Subcutaneous adipose tissue (tissue), 4 donors: ENCODE measurements around the gene GRID1. TPM values are rescaled to one million over a fixed set of nuclear protein-coding genes. Genes with fewer than 3 reads are reported as not detected.

Experiments used
- total RNA-seq, 4 donors: library from RNA; depleted of rRNA; stranded (reverse); fragments of >200 nt; gene quantifications; one replicate each; pipeline ENCODE4 v1.1.0, GENCODE V29; 2016
- TF ChIP-seq, protein P1 (sequence below): fragments of 450-650 bp; IDR thresholded peaks from one replicate; pipeline ENCODE4 v1.5.1; 2016; ENCODE audit warnings: low read depth, mild to moderate bottlenecking, control low read depth, antibody characterized with exemption, moderate library complexity

Gene GRID1
- total RNA-seq, 4 donors from 2014 or later = 0.49 to 2.0 (median 1.1) TPM

DNA sequence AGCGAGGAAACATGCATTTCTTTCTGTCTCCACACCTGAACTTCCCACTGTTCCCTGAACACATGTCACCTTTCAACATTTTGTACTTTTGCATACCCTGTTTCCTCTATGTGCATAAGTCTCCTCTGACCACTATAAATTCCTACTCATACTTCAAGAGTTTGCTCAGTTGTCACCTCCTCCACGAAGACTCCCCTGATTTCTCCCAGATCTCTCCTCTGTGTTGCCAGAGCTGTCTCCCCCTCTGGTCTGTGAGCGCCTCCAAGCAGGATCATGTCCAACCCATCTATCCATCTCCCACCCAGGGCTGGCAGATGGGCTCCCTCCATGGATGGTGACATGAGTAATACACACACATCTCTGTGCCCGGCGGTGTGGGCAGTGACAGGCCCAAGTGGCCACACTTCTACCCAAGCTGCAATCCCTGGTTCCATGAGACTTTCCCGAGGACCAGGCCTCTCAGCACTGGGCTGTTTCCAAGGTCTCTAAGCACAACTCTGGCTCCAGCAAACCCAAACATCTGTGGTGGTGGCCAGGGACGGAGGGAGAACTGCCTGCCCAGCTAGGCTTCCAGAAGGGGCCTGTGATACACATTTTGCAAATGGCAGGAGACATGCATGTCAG lies 135.9 kb downstream of the GRID1 start:
- TF ChIP-seq, protein P1, sequence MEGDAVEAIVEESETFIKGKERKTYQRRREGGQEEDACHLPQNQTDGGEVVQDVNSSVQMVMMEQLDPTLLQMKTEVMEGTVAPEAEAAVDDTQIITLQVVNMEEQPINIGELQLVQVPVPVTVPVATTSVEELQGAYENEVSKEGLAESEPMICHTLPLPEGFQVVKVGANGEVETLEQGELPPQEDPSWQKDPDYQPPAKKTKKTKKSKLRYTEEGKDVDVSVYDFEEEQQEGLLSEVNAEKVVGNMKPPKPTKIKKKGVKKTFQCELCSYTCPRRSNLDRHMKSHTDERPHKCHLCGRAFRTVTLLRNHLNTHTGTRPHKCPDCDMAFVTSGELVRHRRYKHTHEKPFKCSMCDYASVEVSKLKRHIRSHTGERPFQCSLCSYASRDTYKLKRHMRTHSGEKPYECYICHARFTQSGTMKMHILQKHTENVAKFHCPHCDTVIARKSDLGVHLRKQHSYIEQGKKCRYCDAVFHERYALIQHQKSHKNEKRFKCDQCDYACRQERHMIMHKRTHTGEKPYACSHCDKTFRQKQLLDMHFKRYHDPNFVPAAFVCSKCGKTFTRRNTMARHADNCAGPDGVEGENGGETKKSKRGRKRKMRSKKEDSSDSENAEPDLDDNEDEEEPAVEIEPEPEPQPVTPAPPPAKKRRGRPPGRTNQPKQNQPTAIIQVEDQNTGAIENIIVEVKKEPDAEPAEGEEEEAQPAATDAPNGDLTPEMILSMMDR = no peak

DNA sequence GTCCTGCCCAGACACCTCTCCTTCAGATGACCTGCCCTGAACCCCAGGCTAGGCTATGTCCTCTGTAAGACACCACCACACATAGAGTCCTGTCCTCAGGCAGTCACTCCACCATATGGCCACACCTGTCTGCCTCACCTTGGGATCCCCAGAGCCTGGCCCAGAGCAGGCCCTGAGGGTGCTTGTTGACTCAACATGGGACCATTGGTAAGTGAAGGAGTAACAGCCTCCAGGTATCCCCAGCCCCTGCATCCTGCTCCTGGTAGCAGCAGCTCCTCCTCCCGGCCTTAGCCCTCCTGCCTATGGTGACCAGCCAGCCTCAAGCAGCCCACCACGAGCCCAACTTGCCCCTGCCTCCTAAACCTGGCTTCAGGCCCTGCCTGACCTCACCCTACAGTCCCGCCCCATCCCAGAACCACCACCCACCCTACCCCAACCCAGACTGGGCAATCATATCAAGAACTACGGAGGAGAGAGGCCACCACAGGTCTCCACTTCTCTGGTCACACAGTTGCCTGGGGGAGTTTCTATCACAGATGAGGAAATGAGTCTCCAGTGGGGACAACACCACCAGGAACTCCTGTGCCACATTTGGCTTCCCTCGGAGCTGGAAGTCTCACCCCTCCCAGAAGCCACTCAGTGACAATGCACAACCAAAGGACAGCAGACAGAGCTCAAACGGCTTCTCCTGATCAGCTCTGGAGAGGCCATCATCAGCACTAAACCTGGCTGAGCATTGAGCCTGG lies 136.6 kb downstream of the GRID1 start:
- TF ChIP-seq, protein P1 = no peak

DNA sequence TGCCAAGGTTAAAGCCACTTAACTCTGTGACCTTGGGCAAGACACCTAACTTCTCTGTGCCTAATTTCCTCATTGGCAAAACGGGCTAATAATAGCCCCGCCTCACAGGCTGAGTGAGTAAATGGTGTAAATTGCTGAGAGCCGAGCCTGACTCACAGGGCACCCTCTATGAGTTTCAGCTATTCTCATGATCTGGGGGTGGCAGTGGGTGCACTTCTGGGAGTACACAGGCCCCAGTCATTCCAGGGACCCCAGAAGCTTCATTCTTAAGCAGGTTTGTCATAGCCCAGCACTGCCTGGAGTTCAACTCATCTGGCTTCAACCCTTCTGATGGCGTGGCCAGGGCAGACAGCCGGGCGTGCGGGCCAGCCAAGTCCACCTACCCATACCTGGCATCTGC lies 137.2 kb downstream of the GRID1 start:
- TF ChIP-seq, protein P1 = no peak

DNA sequence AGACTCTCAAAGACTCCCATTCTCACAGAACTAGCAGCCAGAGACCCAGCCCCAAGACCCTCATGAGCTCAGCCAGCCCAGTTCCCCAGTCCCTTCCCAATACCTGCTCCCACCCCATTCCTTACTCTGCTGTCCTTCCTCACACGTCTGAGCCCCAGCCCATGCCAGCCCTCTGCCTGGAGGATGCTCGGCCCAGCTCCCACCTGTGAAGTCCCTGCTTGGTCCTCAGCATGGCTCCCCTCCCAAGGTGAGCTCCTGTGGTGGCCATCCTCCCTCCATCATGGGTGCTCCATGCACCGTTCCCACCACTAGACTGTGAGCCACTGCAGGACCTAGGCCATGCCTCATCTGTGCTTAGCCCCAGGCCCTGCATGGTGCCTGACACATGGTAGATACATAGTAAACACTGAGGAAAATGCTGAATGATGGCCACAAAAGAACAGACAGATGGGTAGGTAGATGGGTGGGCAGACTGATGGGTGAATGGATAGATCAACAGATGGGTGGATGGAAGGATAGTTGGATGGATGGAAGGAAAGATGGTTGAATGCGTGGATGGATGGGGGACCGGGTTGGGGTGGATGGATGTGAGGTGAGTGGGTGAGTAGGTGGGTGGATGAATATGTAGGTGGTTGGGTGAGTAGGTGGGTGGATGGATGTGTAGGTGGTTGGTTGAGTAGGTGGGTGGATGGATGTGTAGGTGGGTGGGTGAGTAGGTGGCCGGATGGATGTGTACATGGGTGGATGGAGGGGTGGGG lies 138.9 kb downstream of the GRID1 start:
- TF ChIP-seq, protein P1 = no peak

DNA sequence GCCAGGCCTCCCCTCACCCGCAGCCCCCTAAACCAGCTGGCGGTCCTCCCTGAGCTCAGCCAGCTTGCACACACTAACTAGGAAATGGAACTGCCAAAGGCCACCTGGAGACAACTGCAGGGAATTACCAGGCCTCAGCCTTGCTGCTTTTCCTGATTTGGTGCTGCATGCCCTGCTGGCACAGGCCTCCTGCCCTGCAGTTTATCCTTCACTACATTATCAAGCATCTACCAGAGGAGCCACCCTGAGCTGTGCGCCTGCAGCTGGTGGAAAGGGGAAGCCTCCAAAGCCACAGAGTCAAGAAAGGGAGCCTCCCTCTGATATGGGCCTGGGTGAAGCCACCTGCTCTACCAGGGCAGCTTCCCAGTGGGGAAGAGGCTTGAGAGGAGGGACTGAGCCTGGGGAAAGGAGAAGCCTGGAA lies 139.8 kb downstream of the GRID1 start:
- TF ChIP-seq, protein P1 = no peak

DNA sequence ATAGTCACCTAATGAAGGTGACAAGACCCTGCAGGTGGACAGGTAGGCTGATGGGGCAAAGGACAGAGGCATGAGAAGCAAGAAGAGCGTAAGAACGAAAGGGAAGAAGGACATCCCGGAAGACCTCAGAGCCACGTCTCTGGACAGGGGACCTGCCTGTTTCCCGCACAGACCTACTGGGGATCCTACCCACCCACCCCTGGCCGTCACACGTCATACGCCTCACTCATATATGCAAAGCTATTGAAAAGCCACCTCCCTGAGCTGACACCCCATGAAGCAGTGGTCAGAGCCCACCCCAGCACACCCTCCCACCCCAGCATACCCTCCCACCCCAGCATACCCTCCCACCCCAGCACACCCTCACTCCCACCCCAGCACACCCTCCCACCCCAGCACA lies 140.6 kb downstream of the GRID1 start:
- TF ChIP-seq, protein P1 = no peak

DNA sequence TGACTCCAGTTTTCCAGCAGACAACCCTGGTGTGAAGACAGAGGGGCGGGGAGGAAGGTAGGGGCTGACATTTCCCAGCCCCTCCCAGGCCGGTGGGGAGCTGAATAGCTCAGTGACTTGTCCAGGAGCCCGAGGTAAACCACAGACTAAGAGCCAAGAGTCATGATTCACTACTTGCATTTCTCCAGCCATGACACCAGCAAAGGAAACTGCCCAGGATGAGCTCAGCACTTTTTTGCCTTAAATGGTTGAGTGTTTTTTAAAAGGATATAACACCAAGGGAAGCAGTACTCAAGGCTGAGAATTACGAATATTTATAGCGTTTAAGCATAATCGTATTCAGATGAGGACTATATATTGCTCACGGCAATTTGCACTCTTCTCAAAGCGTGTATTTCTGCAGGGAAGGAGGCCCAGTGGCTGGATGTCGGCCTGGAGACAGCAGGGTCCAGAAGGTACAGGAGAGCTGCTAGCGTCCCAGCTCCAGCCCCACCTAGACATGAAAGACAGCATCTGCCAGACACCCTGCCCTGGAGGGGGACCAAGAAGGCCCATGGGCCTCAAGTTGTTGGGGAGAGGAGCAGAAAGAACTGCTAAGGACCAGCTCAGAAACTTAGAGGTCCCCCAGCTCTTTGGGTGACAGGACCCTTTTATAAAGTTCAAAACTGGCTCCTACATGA lies 141.4 kb downstream of the GRID1 start:
- TF ChIP-seq, protein P1 = no peak
